Measurements from ENCODE around the gene TSPEAR.

TSPEAR gene

DNA sequence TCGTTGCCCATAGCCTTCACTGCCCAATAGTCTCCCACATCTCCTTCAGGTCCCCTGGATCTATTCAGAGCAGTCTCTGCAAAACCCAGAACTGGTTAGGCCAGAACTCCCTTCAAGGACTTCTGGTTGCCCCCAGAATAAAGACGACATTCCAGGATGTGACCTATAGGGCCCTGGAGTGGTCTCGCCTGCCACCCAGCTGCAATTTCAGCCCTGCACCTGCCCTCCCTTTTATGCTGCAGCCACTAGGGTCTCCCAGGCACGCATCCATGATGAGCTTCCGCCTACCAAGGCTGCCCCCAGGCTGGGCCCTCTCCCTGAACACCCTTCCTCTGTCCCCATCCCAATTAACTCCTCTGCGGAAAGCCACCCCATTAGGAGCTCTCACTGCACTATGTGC lies 7.2 kb upstream of the TSPEAR start:
- ATAC-seq = no peak

- no peak for ATAC-seq
These were observed 6.7 kb upstream of the TSPEAR start for GRCh38 chr21:44718093-44718492.

GRCh38 chr21:44716984-44717383 lies 5.6 kb upstream of the TSPEAR start:
- no peak for ATAC-seq

GRCh38 chr21:44714905-44715304 lies 3.5 kb upstream of the TSPEAR start:
- ATAC-seq = no peak

DNA sequence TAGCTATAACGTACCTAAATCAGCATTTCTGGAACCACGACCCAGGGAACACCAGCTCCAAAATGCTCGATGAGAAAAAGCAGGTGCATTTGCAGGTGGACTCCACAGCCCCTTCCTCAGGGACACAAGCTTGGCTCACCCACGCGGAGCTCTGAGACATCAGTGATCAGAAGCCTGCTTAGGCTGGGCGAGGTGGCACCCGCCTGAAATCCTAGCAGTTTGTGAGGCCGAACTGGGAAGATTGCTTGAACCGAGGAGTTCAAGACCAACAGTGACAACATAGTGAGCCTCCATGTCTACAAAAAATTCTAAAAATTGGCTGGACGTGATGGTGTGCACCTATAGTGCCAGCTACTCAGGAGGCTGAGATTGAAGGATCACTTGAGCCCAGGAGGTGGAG lies 2.5 kb upstream of the TSPEAR start:
- ATAC-seq = no peak

DNA sequence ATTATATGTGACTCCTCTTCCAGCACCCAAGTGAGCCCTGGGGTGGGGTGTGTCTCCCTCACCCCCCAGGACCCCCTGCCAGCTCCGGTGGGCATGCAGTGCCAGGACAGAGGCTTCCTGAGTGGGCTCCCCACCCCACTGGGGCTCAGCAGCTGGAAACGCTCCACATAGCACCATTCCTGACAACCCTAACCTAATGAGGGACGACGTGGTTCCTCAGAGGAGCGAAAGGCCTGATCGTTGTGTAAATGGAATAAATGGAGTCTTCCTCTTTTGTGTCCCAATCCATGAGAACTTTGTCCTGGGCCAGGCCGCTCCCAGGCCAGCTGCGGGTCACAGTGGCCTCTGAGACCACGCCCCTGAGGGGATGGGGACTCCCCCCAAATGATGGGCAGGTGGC lies 1.8 kb upstream of the TSPEAR start:
- no peak for ATAC-seq

- no peak for ATAC-seq
These were observed 1.0 kb upstream of the TSPEAR start for GRCh38 chr21:44712203-44713028.

DNA sequence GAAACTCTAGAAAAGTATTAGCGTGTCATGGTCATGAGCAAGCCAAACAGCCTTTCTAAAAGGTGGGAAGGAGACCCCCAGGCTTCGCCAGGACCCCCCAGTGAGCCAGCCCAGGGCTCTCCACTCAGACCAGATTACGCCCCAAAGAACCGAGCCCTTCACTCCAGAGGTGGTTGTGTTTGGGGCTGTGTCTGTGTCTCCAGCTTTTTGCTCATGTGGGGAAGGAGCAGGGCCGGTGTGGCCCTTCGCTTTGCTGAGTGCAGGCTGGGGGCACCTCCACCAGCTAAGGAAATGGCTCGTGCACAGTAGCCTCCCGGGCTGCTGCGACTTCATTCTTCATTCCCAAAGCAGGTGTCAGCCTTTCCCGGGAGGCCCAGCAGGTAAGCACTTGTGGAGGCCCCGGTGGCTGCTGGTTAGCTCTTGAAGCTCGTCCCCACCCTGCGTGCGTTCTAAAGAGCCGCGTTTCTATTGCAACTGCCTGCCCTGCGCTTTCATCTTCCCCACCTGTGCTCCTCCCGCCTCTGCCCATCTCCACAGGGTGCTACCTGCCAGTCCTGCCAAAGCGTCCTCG lies 531 bp downstream of the TSPEAR start:
- ATAC-seq = no peak

GRCh38 chr21:44710294-44710665 lies 1.1 kb downstream of the TSPEAR start:
- no peak for ATAC-seq

DNA sequence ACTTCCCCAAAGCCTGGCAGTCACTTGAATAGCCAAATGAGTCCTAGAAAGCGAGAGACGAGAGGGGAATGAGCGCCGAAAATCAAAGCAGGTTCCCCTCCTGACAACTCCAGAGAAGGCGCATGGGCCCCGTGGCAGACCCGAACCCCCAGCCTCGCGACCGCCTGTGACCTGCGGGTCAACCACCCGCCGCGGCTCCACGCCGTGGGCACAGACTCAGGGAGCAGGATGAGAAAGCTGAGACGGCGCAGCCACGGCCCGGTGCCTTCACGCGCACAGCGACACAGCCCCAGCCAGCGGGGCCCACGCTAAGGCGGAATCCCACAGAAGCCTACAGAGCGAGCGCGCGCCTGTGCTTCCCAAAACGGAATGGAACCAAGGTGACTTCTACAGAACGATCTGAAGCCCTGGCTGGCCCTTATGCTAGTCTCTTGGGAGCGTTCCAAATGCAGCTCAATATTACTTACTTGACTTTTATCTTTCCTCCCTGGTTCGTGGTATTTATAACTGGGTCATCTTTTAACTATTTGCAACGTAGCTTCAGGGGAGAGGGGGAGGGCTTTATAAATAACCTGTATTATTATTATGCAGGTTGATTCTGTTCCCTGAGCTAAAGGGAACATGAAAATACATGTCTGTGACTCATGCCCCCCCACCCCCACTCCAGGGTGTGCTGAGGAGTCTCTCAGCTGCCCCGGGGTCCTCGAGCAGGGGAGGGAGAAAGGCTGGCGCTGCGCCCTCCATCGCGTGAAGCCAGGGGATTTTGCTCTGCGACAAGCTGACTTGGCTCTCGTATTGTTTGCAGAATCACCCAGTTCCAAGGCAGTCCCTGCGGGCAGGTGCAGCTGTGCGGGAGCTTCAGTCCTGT lies 1.7 kb downstream of the TSPEAR start:
- ATAC-seq = no peak

DNA sequence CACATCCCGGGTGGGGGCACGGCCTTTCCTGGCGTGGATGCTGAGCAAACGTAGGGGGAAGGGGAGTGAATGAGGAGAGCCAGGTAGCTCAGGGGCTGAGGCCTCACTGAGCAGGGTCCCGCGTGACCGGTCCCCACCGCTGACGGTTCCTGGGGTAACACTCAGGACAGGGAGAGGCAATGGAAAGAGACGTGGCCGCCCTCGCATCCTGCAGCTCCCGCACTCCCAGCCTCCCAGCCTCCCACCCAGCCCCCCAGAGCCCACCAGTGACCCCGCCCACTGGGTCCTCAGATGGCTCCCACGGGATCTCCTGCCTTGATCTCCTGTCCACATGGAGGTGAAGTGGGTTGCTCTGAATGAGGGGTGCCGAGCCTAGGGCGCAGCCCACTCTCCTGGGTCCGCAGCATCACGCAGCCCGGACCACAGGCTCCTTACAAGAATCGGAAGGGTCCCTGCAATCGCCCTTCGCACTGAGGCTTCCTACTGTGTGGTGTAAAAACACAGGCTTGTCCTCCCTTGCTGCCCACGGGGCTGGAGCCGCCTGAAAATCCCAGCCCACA lies 2.4 kb downstream of the TSPEAR start:
- ATAC-seq = no peak

GRCh38 chr21:44708213-44708865 lies 3.0 kb downstream of the TSPEAR start:
- no peak for ATAC-seq

- no peak for ATAC-seq
These were observed 4.4 kb downstream of the TSPEAR start for GRCh38 chr21:44706706-44707581.

- ATAC-seq = no peak
These were observed 5.2 kb downstream of the TSPEAR start for GRCh38 chr21:44706026-44706705.

- ATAC-seq = no peak
These were observed 6.8 kb downstream of the TSPEAR start for GRCh38 chr21:44704636-44705001.

GRCh38 chr21:44703731-44704635 lies 7.4 kb downstream of the TSPEAR start:
- ATAC-seq = no peak

GRCh38 chr21:44702973-44703730 lies 8.2 kb downstream of the TSPEAR start:
- ATAC-seq = no peak

- ATAC-seq = no peak
These were observed 9.0 kb downstream of the TSPEAR start for GRCh38 chr21:44702111-44702972.

Measured in activated CD4-positive, CD25-positive, alpha-beta regulatory T cell treated with anti-CD3 and anti-CD28 coated beads, Interleukin-2, amount 50 U/mL, for 24 hours (primary cell).